Peyer's patch (tissue), 4 donors: Measurements from ENCODE around the gene TMEM256. TPM values are rescaled to one million over a fixed set of nuclear protein-coding genes. Genes with fewer than 3 reads are reported as not detected.

Source experiments
- DNase-seq, 3 donors: peaks; one replicate each; pipeline ENCODE4 v3.0.0-alpha.2; 2017 to 2019
- H3K27ac ChIP-seq, 4 donors: fragments of 200-600 bp; sonication (generic); one replicate each; pipeline ENCODE4 v1.5.1; 2016 to 2019
- H3K27me3 ChIP-seq, 2 donors: fragments of 200-600 bp; sonication (generic); one replicate each; pipeline ENCODE4 v1.5.1; 2019
- H3K36me3 ChIP-seq, 3 donors: fragments of 200-600 bp; sonication (generic); one replicate each; pipeline ENCODE4 v1.5.1; 2016 to 2019
- H3K4me1 ChIP-seq, 4 donors: fragments of 200-600 bp; sonication (generic); one replicate each; pipeline ENCODE4 v1.5.1; 2016 to 2019
- H3K4me3 ChIP-seq, 4 donors: fragments of 200-600 bp; sonication (generic); 1 replicate in 3 of 4; 2 replicates in 1 of 4; pipeline ENCODE4 v1.5.1; 2016 to 2019; ENCODE audit warnings: mild to moderate bottlenecking in 1 of 4
- H3K9me3 ChIP-seq, 4 donors: fragments of 200-600 bp; sonication (generic); one replicate each; pipeline ENCODE4 v1.5.1; 2016 to 2019; ENCODE audit warnings: mild to moderate bottlenecking in 1 of 4
- CTCF ChIP-seq, 6 experiments: fragments of 450-650 bp in 4 of 6; fragments of 200-600 bp in 2 of 6; sonication (generic) in 1 of 6; IDR thresholded peaks; one replicate each; pipeline ENCODE4 v1.5.1; 2017 to 2019; ENCODE audit warnings: antibody characterized with exemption in 6 of 6, mild to moderate bottlenecking in 3 of 6, moderate library complexity in 1 of 6
- POLR2A ChIP-seq, 2 donors: fragments of 450-650 bp; IDR thresholded peaks; one replicate each; pipeline ENCODE4 v1.5.1; 2017; ENCODE audit warnings: antibody characterized with exemption in 2 of 2, mild to moderate bottlenecking in 2 of 2, moderate library complexity in 2 of 2
- total RNA-seq, 4 donors: library from RNA; depleted of rRNA; stranded (reverse); fragments of >200 nt; gene quantifications; one replicate each; pipeline ENCODE4 v1.1.0, GENCODE V29; 2016

Gene TMEM256
- total RNA-seq, 4 donors from 2014 or later, result 37.1 to 334 (median 126) TPM

GRCh38 chr17:7418472-7419152 is 14.7 kb upstream of the TMEM256 start:
- Histone ChIP-seq H3K27me3 (no peaks in the 10 kb centered on the region), H3K4me3 (no peak overlapping the region), H3K27ac (no peak overlapping the region), H3K36me3 (no peaks in the 10 kb centered on the region), H3K4me1 (no peaks in the 10 kb centered on the region), H3K9me3 (no peaks in the 10 kb centered on the region)
- no peak for DNase-seq
- TF ChIP-seq CTCF (IDR thresholded peaks at IDR 0.05) (no peak), POLR2A (IDR thresholded peaks at IDR 0.05) (no peak)

- TF ChIP-seq POLR2A (IDR thresholded peaks at IDR 0.05) (no peak), CTCF (IDR thresholded peaks at IDR 0.05) (no peak)
- Histone ChIP-seq H3K9me3 (no peaks in the 10 kb centered on the region), H3K27me3 (no peaks in the 10 kb centered on the region), H3K4me1 (no peaks in the 10 kb centered on the region), H3K27ac (no peak overlapping the region), H3K36me3 (no peaks in the 10 kb centered on the region), H3K4me3 (no peak overlapping the region)
- no peak for DNase-seq
Measured at GRCh38 chr17:7417056-7417655, 13.3 kb upstream of the TMEM256 start.

- Histone ChIP-seq H3K9me3 (no peaks in the 10 kb centered on the region), H3K4me3 (no peak overlapping the region), H3K27me3 (no peaks in the 10 kb centered on the region), H3K27ac (no peak overlapping the region), H3K36me3 (no peaks in the 10 kb centered on the region), H3K4me1 (no peaks in the 10 kb centered on the region)
- peak in 2 of 6 experiments; percentile 15 to 23 for TF ChIP-seq CTCF (IDR thresholded peaks at IDR 0.05)
- TF ChIP-seq POLR2A (IDR thresholded peaks at IDR 0.05), result no peak
- DNase-seq, result no peak
Measured at GRCh38 chr17:7416323-7416722, 12.4 kb upstream of the TMEM256 start.

GRCh38 chr17:7415784-7416183 is 11.9 kb upstream of the TMEM256 start:
- H3K9me3 ChIP-seq, result no peaks in the 10 kb centered on the region
- no peaks in the 10 kb centered on the region for H3K27me3 ChIP-seq
- DNase-seq, result no peak
- no peak overlapping the region for H3K27ac ChIP-seq
- no peak overlapping the region for H3K4me3 ChIP-seq
- no peaks in the 10 kb centered on the region for H3K4me1 ChIP-seq
- H3K36me3 ChIP-seq, result no peaks in the 10 kb centered on the region
- TF ChIP-seq CTCF (IDR thresholded peaks at IDR 0.05) (no peak), POLR2A (IDR thresholded peaks at IDR 0.05) (no peak)

GRCh38 chr17:7414837-7415236 is 10.9 kb upstream of the TMEM256 start:
- Histone ChIP-seq H3K27ac (no peak overlapping the region), H3K4me3 (no peak overlapping the region), H3K36me3 (no peaks in the 10 kb centered on the region), H3K4me1 (no peaks in the 10 kb centered on the region), H3K27me3 (no peaks in the 10 kb centered on the region), H3K9me3 (no peaks in the 10 kb centered on the region)
- TF ChIP-seq CTCF (IDR thresholded peaks at IDR 0.05) (no peak), POLR2A (IDR thresholded peaks at IDR 0.05) (no peak)
- DNase-seq, result no peak
